Muscle layer of colon (tissue), 2 donors: ENCODE results near the gene RXRG.

Experiments
- H3K27ac ChIP-seq: one replicate; pipeline ENCODE4 v1.7.0; 2013; ENCODE audit warnings: low read depth, mild to moderate bottlenecking, low read length, moderate library complexity
- H3K27me3 ChIP-seq, 2 donors: one replicate each; pipeline ENCODE4 v1.7.0; 2013; ENCODE audit warnings: low read length in 2 of 2, mild to moderate bottlenecking in 2 of 2; ENCODE audit not compliant: insufficient read depth in 2 of 2, control insufficient read depth in 1 of 2
- H3K36me3 ChIP-seq: one replicate; pipeline ENCODE4 v1.7.0; 2013; ENCODE audit warnings: mild to moderate bottlenecking, low read length; ENCODE audit not compliant: insufficient read depth
- H3K4me1 ChIP-seq: one replicate; pipeline ENCODE4 v1.7.0; 2013; ENCODE audit warnings: mild to moderate bottlenecking, low read length; ENCODE audit not compliant: insufficient read depth
- H3K4me3 ChIP-seq, 2 donors: one replicate each; pipeline ENCODE4 v1.7.0; 2013; ENCODE audit warnings: low read length in 2 of 2, low read depth in 1 of 2, mild to moderate bottlenecking in 1 of 2, moderate library complexity in 1 of 2
- H3K9ac ChIP-seq: one replicate; pipeline ENCODE4 v1.7.0; 2013; ENCODE audit warnings: low read length
- H3K9me3 ChIP-seq: one replicate; pipeline ENCODE4 v1.7.0; 2013; ENCODE audit warnings: mild to moderate bottlenecking, low read length
- donor health status: abdominal sarcoma.
- donor health status: Adenocarcinoma of cecum.

Gene RXRG

GRCh38 chr1:165444897-165445370 lies at the start of gene RXRG:
Gene RXRG, minus strand, starts transcription at chr1:165445126. Its CDS starts 233 bp downstream, at chr1:165444893.
- Histone ChIP-seq H3K27me3 (peaks cover 0 to 44% of the 10 kb centered on the region in 2 donors), H3K4me3 (peak within 1 kb of the TSS; percentile 22 to 24), H3K27ac (no peak within 1 kb of the TSS), H3K36me3 (no peaks in the 10 kb centered on the region), H3K4me1 (peaks cover 5% of the 10 kb centered on the region), H3K9me3 (no peaks in the 10 kb centered on the region), H3K9ac (no peak within 1 kb of the TSS)

DNA sequence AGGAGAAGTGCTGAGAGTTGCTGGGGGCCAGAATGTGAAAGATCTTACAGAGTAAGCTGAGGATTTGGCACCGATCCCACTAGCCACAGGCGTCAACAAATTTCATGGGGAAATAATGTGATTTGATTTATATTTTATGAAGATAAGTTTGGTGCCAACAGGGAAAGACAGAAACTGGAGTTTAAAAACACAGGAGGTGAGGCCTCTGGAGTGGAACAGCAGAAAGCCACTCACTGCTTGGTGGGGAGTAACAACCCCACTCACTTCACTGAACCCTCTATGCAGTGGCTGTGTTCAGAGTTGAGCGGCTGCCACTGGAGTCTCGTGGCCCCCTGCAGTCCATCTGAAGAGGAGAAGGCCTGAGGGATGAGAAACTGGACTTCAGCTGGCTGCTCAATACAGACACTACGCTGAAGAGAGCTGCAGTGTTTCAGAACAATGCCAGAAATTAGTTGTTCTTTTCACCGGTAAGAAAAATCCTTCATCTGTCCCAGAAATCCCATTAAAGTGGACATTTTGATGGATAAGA lies 48.0 kb upstream of the RXRG start:
- H3K36me3 ChIP-seq: no peaks in the 10 kb centered on the region
- H3K27ac ChIP-seq: no peak overlapping the region
- H3K9ac ChIP-seq: no peak overlapping the region
- H3K4me1 ChIP-seq: no peaks in the 10 kb centered on the region
- no peaks in the 10 kb centered on the region for H3K27me3 ChIP-seq
- no peak overlapping the region for H3K4me3 ChIP-seq
- no peaks in the 10 kb centered on the region for H3K9me3 ChIP-seq

DNA sequence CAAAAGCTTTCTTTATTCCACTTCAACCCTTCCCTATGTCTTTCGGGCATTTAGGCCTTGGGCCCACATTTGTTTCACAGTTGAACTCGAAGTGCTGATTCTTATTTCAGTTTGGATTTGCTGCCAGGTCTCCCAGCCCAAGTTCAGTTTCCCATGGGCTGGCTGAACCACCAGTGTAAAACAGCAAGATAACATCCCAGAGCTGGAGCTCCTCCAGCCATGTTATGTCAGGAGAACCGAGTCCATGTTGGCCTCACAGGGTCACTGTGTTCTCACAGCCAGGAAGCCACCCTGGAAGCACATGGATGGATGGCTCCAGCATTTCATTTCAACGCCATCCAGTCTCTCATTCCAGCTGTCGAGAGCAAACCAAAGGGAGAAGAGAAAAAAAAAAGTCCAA lies 45.2 kb upstream of the RXRG start:
- Histone ChIP-seq H3K36me3 (no peaks in the 10 kb centered on the region), H3K9ac (no peak overlapping the region), H3K27me3 (no peaks in the 10 kb centered on the region), H3K9me3 (no peaks in the 10 kb centered on the region), H3K4me3 (no peak overlapping the region), H3K4me1 (no peaks in the 10 kb centered on the region), H3K27ac (no peak overlapping the region)

DNA sequence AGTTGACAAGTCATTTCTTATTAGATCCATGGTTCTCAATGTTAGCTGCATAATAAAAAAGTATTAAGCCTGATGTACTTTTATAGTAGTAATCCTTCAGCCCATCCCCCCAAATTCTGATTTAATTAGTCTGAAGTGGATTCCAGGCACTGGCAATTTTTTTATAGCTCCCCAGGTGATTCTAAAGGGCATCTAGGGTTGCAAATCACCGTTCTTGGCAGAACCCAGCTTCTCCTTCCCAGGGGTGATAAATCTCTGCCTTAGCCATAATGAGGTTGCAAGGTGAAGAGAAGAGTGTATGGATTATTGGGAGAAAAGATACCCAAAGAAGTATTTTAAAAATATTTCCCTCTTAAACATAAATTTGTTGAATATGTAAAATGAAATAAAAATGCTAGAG lies 43.0 kb upstream of the RXRG start:
- Histone ChIP-seq H3K9me3 (no peaks in the 10 kb centered on the region), H3K4me1 (no peaks in the 10 kb centered on the region), H3K27me3 (no peaks in the 10 kb centered on the region), H3K27ac (no peak overlapping the region), H3K9ac (no peak overlapping the region), H3K4me3 (no peak overlapping the region), H3K36me3 (no peaks in the 10 kb centered on the region)

- no peaks in the 10 kb centered on the region for H3K4me1 ChIP-seq
- no peaks in the 10 kb centered on the region for H3K27me3 ChIP-seq
- H3K36me3 ChIP-seq: no peaks in the 10 kb centered on the region
- no peak overlapping the region for H3K9ac ChIP-seq
- H3K27ac ChIP-seq: no peak overlapping the region
- no peaks in the 10 kb centered on the region for H3K9me3 ChIP-seq
- H3K4me3 ChIP-seq: no peak overlapping the region
Measured at GRCh38 chr1:165486663-165487062, 41.7 kb upstream of the RXRG start.

DNA sequence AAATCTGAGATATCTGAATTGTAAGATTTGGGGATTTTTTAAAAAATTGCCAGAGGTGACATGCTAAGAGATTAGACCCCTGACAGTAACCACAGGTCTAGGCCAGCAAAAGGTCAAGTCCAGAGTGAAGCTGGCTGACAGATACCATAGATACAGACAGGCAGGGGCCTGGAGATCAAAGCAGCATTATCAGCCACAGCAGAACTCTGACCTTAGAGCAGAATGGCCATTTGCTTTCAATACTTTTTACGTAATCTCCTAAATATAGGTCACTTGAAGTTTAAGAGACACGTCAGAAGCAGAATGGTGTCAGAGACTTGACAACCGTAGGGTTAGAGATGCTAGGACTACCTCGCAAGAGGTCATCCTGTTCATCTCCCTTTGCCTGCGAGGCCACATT lies 40.8 kb upstream of the RXRG start:
- Histone ChIP-seq H3K4me1 (no peaks in the 10 kb centered on the region), H3K4me3 (no peak overlapping the region), H3K36me3 (no peaks in the 10 kb centered on the region), H3K9ac (no peak overlapping the region), H3K9me3 (no peaks in the 10 kb centered on the region), H3K27me3 (no peaks in the 10 kb centered on the region), H3K27ac (no peak overlapping the region)

- Histone ChIP-seq H3K9ac (no peak overlapping the region), H3K27ac (no peak overlapping the region), H3K36me3 (no peaks in the 10 kb centered on the region), H3K4me3 (no peak overlapping the region), H3K9me3 (no peaks in the 10 kb centered on the region), H3K27me3 (no peaks in the 10 kb centered on the region), H3K4me1 (no peaks in the 10 kb centered on the region)
Measured at GRCh38 chr1:165484532-165484931, 39.6 kb upstream of the RXRG start.

- Histone ChIP-seq H3K9ac (no peak overlapping the region), H3K36me3 (no peaks in the 10 kb centered on the region), H3K9me3 (no peaks in the 10 kb centered on the region), H3K4me1 (no peaks in the 10 kb centered on the region), H3K27me3 (no peaks in the 10 kb centered on the region), H3K27ac (no peak overlapping the region), H3K4me3 (no peak overlapping the region)
Measured at GRCh38 chr1:165483412-165483811, 38.5 kb upstream of the RXRG start.

- H3K9me3 ChIP-seq: no peaks in the 10 kb centered on the region
- H3K27me3 ChIP-seq: no peaks in the 10 kb centered on the region
- H3K4me1 ChIP-seq: no peaks in the 10 kb centered on the region
- H3K9ac ChIP-seq: no peak overlapping the region
- H3K27ac ChIP-seq: no peak overlapping the region
- H3K36me3 ChIP-seq: no peaks in the 10 kb centered on the region
- H3K4me3 ChIP-seq: no peak overlapping the region
Measured at GRCh38 chr1:165481820-165482532, 37.0 kb upstream of the RXRG start.

DNA sequence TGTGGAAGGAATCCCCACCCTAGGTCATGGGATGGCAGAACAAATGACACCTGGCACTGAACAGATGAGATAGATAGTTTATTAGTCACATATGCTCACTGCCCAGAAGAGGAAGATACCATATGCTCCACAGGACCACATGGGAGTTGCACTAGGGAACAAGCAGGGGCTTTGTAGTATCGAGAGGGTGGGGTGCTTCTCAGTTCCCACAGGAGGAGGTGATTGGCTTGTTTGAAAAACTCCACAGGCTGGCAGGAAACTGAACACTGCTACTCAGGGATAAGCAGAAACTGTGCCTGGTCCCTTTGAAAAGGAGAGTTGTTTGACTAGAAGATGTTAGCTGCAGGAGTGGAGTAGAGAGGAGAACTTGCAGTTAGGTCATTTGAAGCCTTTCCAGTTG lies 31.9 kb upstream of the RXRG start:
- Histone ChIP-seq H3K4me1 (no peaks in the 10 kb centered on the region), H3K36me3 (no peaks in the 10 kb centered on the region), H3K27me3 (no peaks in the 10 kb centered on the region), H3K9ac (no peak overlapping the region), H3K27ac (no peak overlapping the region), H3K4me3 (no peak overlapping the region), H3K9me3 (no peaks in the 10 kb centered on the region)

DNA sequence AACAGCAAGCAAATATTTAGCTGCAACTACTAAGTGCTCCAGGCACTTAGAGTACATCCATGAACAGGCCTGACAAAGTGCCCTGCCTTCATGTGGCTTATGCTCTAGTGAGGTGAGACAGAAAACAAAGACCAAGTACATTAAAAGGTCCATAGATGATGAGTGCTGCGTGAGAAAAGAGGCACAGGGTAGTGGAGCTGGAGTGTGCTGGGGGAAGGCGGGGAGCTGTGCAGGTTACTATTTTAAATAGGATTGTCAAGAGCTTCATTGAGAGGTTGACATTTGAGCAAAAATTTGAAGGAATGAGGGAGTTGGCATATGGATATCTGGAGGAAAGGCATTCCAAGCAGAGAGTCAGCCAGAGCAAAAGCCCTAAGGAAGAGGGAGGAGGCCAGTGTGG lies 29.3 kb upstream of the RXRG start:
- Histone ChIP-seq H3K27me3 (no peaks in the 10 kb centered on the region), H3K36me3 (no peaks in the 10 kb centered on the region), H3K27ac (no peak overlapping the region), H3K9ac (no peak overlapping the region), H3K4me1 (no peaks in the 10 kb centered on the region), H3K9me3 (no peaks in the 10 kb centered on the region), H3K4me3 (no peak overlapping the region)

DNA sequence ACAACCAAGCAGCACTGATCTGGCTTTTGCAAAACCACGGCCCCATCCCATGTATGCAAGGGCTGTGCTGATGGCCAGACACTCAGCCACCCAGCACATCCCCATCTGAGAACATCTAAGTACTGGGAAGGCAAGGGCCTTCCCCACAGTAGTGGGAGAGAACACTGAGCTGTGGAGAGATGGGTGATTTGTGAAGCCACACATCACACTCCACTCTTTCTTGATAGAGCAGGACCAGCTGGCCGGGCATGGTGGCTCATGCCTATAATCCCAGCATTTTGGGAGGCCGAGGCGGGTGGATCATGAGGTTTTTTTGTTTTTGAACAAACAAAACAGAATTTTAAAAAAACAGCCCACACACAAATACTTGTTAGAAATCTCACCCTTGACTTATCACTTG lies 28.2 kb upstream of the RXRG start:
- no peaks in the 10 kb centered on the region for H3K36me3 ChIP-seq
- H3K27me3 ChIP-seq: no peaks in the 10 kb centered on the region
- H3K4me1 ChIP-seq: no peaks in the 10 kb centered on the region
- no peaks in the 10 kb centered on the region for H3K9me3 ChIP-seq
- no peak overlapping the region for H3K27ac ChIP-seq
- no peak overlapping the region for H3K9ac ChIP-seq
- H3K4me3 ChIP-seq: no peak overlapping the region
